Measurements from ENCODE around the gene EVX2. TPM values are rescaled to one million over a fixed set of nuclear protein-coding genes. Genes with fewer than 3 reads are reported as not detected.

The EVX2 gene
- total RNA-seq, 1 donor from 2014 or later, result not detected

- DNase-seq (ENCODE audit: extremely low spot score, unreplicated experiment), result no peak
- no peaks in the 10 kb centered on the region for H3K36me3 Mint-ChIP-seq (ENCODE audit: unreplicated experiment)
- peaks cover 5% of the 10 kb centered on the region for H3K4me1 Mint-ChIP-seq (ENCODE audit: unreplicated experiment)
- H3K4me3 Mint-ChIP-seq (ENCODE audit: unreplicated experiment), result no peak overlapping the region
- H3K27ac Mint-ChIP-seq (ENCODE audit: unreplicated experiment), result no peak overlapping the region
- H3K9me3 Mint-ChIP-seq (ENCODE audit: unreplicated experiment), result peaks cover 3% of the 10 kb centered on the region
- peaks cover 97% of the 10 kb centered on the region for H3K27me3 Mint-ChIP-seq (ENCODE audit: unreplicated experiment)
- no peak for TF ChIP-seq CTCF (IDR thresholded peaks at IDR 0.05)
Observed at GRCh38 chr2:176114120-176114929, 30.6 kb upstream of the EVX2 start.

GRCh38 chr2:176112375-176113302, 28.9 kb upstream of the EVX2 start:
- no peak overlapping the region for H3K27ac Mint-ChIP-seq (ENCODE audit: unreplicated experiment)
- no peak for TF ChIP-seq CTCF (IDR thresholded peaks at IDR 0.05)
- no peak overlapping the region for H3K4me3 Mint-ChIP-seq (ENCODE audit: unreplicated experiment)
- peaks cover 87% of the 10 kb centered on the region for H3K27me3 Mint-ChIP-seq (ENCODE audit: unreplicated experiment)
- DNase-seq (ENCODE audit: extremely low spot score, unreplicated experiment), result no peak
- no peaks in the 10 kb centered on the region for H3K9me3 Mint-ChIP-seq (ENCODE audit: unreplicated experiment)
- peaks cover 7% of the 10 kb centered on the region for H3K4me1 Mint-ChIP-seq (ENCODE audit: unreplicated experiment)
- H3K36me3 Mint-ChIP-seq (ENCODE audit: unreplicated experiment), result no peaks in the 10 kb centered on the region

- Mint-ChIP-seq H3K4me3 (ENCODE audit: unreplicated experiment) (no peak overlapping the region), H3K27ac (ENCODE audit: unreplicated experiment) (no peak overlapping the region), H3K36me3 (ENCODE audit: unreplicated experiment) (no peaks in the 10 kb centered on the region), H3K4me1 (ENCODE audit: unreplicated experiment) (peaks cover 11% of the 10 kb centered on the region), H3K9me3 (ENCODE audit: unreplicated experiment) (no peaks in the 10 kb centered on the region), H3K27me3 (ENCODE audit: unreplicated experiment) (peaks cover 86% of the 10 kb centered on the region)
- TF ChIP-seq CTCF (IDR thresholded peaks at IDR 0.05), result no peak
- no peak for DNase-seq (ENCODE audit: extremely low spot score, unreplicated experiment)
Observed at GRCh38 chr2:176111846-176112374, 28.1 kb upstream of the EVX2 start.

- Mint-ChIP-seq H3K9me3 (ENCODE audit: unreplicated experiment) (no peaks in the 10 kb centered on the region), H3K4me1 (ENCODE audit: unreplicated experiment) (peaks cover 13% of the 10 kb centered on the region), H3K27me3 (ENCODE audit: unreplicated experiment) (peaks cover 82% of the 10 kb centered on the region), H3K4me3 (ENCODE audit: unreplicated experiment) (no peak overlapping the region), H3K36me3 (ENCODE audit: unreplicated experiment) (no peaks in the 10 kb centered on the region), H3K27ac (ENCODE audit: unreplicated experiment) (no peak overlapping the region)
- DNase-seq (ENCODE audit: extremely low spot score, unreplicated experiment), result no peak
- TF ChIP-seq CTCF (IDR thresholded peaks at IDR 0.05), result peak; percentile 63
Observed at GRCh38 chr2:176111309-176111663, 27.5 kb upstream of the EVX2 start.

Measured in osteocyte (in vitro differentiated cells).